GM11168 (cell line): ENCODE results near the gene CDCP1.
"Not testable (repeated sequence)": the region's sequence is repeated elsewhere in the genome, so short reads cannot be mapped to it uniquely, and the experiment has no call there.

Source experiments
- in situ Hi-C: fragments of 300-500 bp; cut with MboI; formaldehyde crosslinking; loops from one replicate; pipeline ENCODE4 v1.12.0; 2022; ENCODE audit warnings: low sequenced_read_pairs; ENCODE audit not compliant: unreplicated experiment

CDCP1 gene

GRCh38 chr3:45088543-45089358, 57.4 kb downstream of the CDCP1 start:
- in situ Hi-C loops: no loop called here

GRCh38 chr3:45087155-45087554, 59.0 kb downstream of the CDCP1 start:
- in situ Hi-C loops: no loop called here

GRCh38 chr3:45084820-45085816, 61.1 kb downstream of the CDCP1 start:
- in situ Hi-C loops: no loop called here

GRCh38 chr3:45084361-45084760, 61.8 kb downstream of the CDCP1 start:
- in situ Hi-C loops: no loop called here

GRCh38 chr3:45083023-45083422, 63.2 kb downstream of the CDCP1 start:
- in situ Hi-C loops: no loop called here

GRCh38 chr3:45082142-45082538, 64.0 kb downstream of the CDCP1 start:
- in situ Hi-C loops: no loop called here

GRCh38 chr3:45081506-45082141, 64.6 kb downstream of the CDCP1 start:
- in situ Hi-C loops: no loop called here

GRCh38 chr3:45080824-45081223, 65.4 kb downstream of the CDCP1 start:
- in situ Hi-C loops: no loop called here

GRCh38 chr3:45079715-45080114, 66.5 kb downstream of the CDCP1 start:
- in situ Hi-C loops: no loop called here

- in situ Hi-C loops: no loop called here
Observed at GRCh38 chr3:45078910-45079522, 67.2 kb downstream of the CDCP1 start.

GRCh38 chr3:45078256-45078655, 67.9 kb downstream of the CDCP1 start:
- in situ Hi-C loops: not testable (repeated sequence)

- in situ Hi-C loops: no loop called here
Observed at GRCh38 chr3:45075821-45076625, 70.2 kb downstream of the CDCP1 start.

- in situ Hi-C loops: no loop called here
Observed at GRCh38 chr3:45071075-45071474, 75.1 kb downstream of the CDCP1 start.

- in situ Hi-C loops: no loop called here
Observed at GRCh38 chr3:45067941-45068340, 78.2 kb downstream of the CDCP1 start.

- in situ Hi-C loops: no loop called here
Observed at GRCh38 chr3:45067486-45067885, 78.7 kb downstream of the CDCP1 start.

- in situ Hi-C loops: no loop called here
Observed at GRCh38 chr3:45066109-45066801, 79.9 kb downstream of the CDCP1 start.

- in situ Hi-C loops: no loop called here
Observed at GRCh38 chr3:45065373-45065720, 80.8 kb downstream of the CDCP1 start.

- in situ Hi-C loops: no loop called here
Observed at GRCh38 chr3:45064512-45065372, 81.4 kb downstream of the CDCP1 start.
